HepG2 (cell line): ENCODE data around the gene SLC12A5. TPM values are rescaled to one million over a fixed set of nuclear protein-coding genes. Genes with fewer than 3 reads are reported as not detected.

Experiments used
- AGO1 ChIP-seq: fragments of 200-400 bp; formaldehyde crosslinking; IDR thresholded peaks from 2 replicates; pipeline ENCODE4 v1.6.1; 2017; ENCODE audit warnings: mild to moderate bottlenecking, low read depth, low read length, moderate library complexity; ENCODE audit not compliant: poor library complexity, severe bottlenecking
- CAMTA2 ChIP-seq: sonication (generic); formaldehyde crosslinking; IDR thresholded peaks from 2 replicates; pipeline ENCODE4 v1.4.0; 2020; ENCODE audit warnings: mild to moderate bottlenecking, missing genetic modification reagents, borderline replicate concordance
- HES4 ChIP-seq: sonication (generic); formaldehyde crosslinking; IDR thresholded peaks from 2 replicates; pipeline ENCODE4 v1.9.0; 2021; ENCODE audit warnings: mild to moderate bottlenecking, missing genetic modification reagents, borderline replicate concordance
- KLF11 ChIP-seq: IDR thresholded peaks from 2 replicates; pipeline ENCODE4 v1.6.1; 2016; ENCODE audit warnings: missing compliant biosample characterization
- MXI1 ChIP-seq: IDR thresholded peaks from 3 replicates; pipeline ENCODE4 v1.6.1; 2012; ENCODE audit warnings: low read depth, low read length, inconsistent platforms, borderline replicate concordance
- PCBP1 ChIP-seq: fragments of 200-400 bp; formaldehyde crosslinking; IDR thresholded peaks from 2 replicates; pipeline ENCODE4 v1.6.1; 2017; ENCODE audit warnings: mild to moderate bottlenecking, low read depth, low read length, borderline replicate concordance
- REL ChIP-seq: sonication (generic); formaldehyde crosslinking; conservative IDR thresholded peaks from 2 replicates; pipeline ENCODE4 v1.8.0; 2022; ENCODE audit warnings: mild to moderate bottlenecking, missing genetic modification reagents, moderate library complexity
- RFX1 ChIP-seq: fragments of 450-650 bp; IDR thresholded peaks from 2 replicates; pipeline ENCODE4 v1.6.1; 2017
- RORA ChIP-seq: sonication (generic); formaldehyde crosslinking; IDR thresholded peaks from 2 replicates; pipeline ENCODE4 v1.5.0; 2020; ENCODE audit warnings: mild to moderate bottlenecking, missing genetic modification reagents, moderate library complexity
- SAFB2 ChIP-seq: sonication (generic); formaldehyde crosslinking; IDR thresholded peaks from 2 replicates; pipeline ENCODE4 v1.5.1; 2020; ENCODE audit warnings: missing genetic modification reagents, low read depth, mild to moderate bottlenecking, borderline replicate concordance
- SNAI1 ChIP-seq: sonication (generic); formaldehyde crosslinking; IDR thresholded peaks from 2 replicates; pipeline ENCODE4 v1.5.0; 2020; ENCODE audit warnings: mild to moderate bottlenecking, missing genetic modification reagents, borderline replicate concordance
- YY1 ChIP-seq: IDR thresholded peaks from 2 replicates; pipeline ENCODE4 v1.6.1; 2011; ENCODE audit warnings: low read length, low read depth, moderate library complexity, mild to moderate bottlenecking; ENCODE audit not compliant: insufficient read depth, insufficient replicate concordance
- ZMYM4 ChIP-seq: sonication (generic); formaldehyde crosslinking; IDR thresholded peaks from 2 replicates; pipeline ENCODE4 v1.8.1; 2023; ENCODE audit warnings: mild to moderate bottlenecking, missing genetic modification reagents
- ZNF10 ChIP-seq: sonication (generic); formaldehyde crosslinking; IDR thresholded peaks from 2 replicates; pipeline ENCODE4 v1.4.0; 2020; ENCODE audit warnings: mild to moderate bottlenecking, low read depth, missing genetic modification reagents, borderline replicate concordance
- ZNF101 ChIP-seq: sonication (generic); formaldehyde crosslinking; IDR thresholded peaks from 2 replicates; pipeline ENCODE4 v1.4.0; 2020; ENCODE audit warnings: mild to moderate bottlenecking, low read depth, missing genetic modification reagents, borderline replicate concordance
- ZNF274 ChIP-seq: sonication (generic); formaldehyde crosslinking; IDR thresholded peaks from 2 replicates; pipeline ENCODE4 v1.5.1; 2020; ENCODE audit warnings: mild to moderate bottlenecking, missing genetic modification reagents
- ZNF331 ChIP-seq: sonication (generic); formaldehyde crosslinking; IDR thresholded peaks from 2 replicates; pipeline ENCODE4 v1.4.0; 2020; ENCODE audit warnings: missing genetic modification reagents
- ZNF430 ChIP-seq: sonication (generic); formaldehyde crosslinking; IDR thresholded peaks from 2 replicates; pipeline ENCODE4 v1.9.0; 2021; ENCODE audit warnings: mild to moderate bottlenecking, missing genetic modification reagents
- ZNF446 ChIP-seq: sonication (generic); formaldehyde crosslinking; IDR thresholded peaks from 2 replicates; pipeline ENCODE4 v1.5.0; 2020; ENCODE audit warnings: mild to moderate bottlenecking, missing genetic modification reagents
- ZNF672 ChIP-seq: sonication (generic); formaldehyde crosslinking; IDR thresholded peaks from 2 replicates; pipeline ENCODE4 v1.8.1; 2022; ENCODE audit warnings: missing genetic modification reagents
- ZNF674 ChIP-seq: sonication (generic); formaldehyde crosslinking; IDR thresholded peaks from 2 replicates; pipeline ENCODE4 v1.5.0; 2020; ENCODE audit warnings: low read depth, mild to moderate bottlenecking, missing genetic modification reagents
- ZNF761 ChIP-seq: sonication (generic); formaldehyde crosslinking; conservative IDR thresholded peaks from 2 replicates; pipeline ENCODE4 v1.4.0; 2020; ENCODE audit warnings: mild to moderate bottlenecking, missing genetic modification reagents
- polyA plus RNA-seq, 8 experiments: library from polyadenylated mRNA; depleted of rRNA in 3 of 8; stranded (reverse) in 7 of 8; unstranded in 1 of 8; fragments of >200 nt; fragmentation: Illumina TruSeq in 4 of 8; extraction: Trizol in 4 of 8; gene quantifications; 2 replicates each; pipeline versions ENCODE4 v1.2.1 to v1.2.3, GENCODE V29; 2011 to 2016; ENCODE audit warnings: low read depth in 4 of 8, missing spikeins in 1 of 8, mixed read lengths in 1 of 8; ENCODE audit not compliant: insufficient read depth in 1 of 8
- total RNA-seq, 5 experiments: library from RNA; depleted of rRNA; stranded (reverse); fragments of >200 nt; fragmentation: Illumina TruSeq; extraction: Trizol; gene quantifications; 2 replicates each; pipeline ENCODE4 v1.2.3, GENCODE V29; 2016; ENCODE audit warnings: low read depth in 1 of 5
- TF ChIP-seq, protein P1 (sequence below): sonication (generic); formaldehyde crosslinking; IDR thresholded peaks from 2 replicates; pipeline ENCODE4 v1.8.0; 2022; ENCODE audit warnings: mild to moderate bottlenecking, missing genetic modification reagents, moderate library complexity
- TF ChIP-seq, protein P2 (sequence below): sonication (generic); formaldehyde crosslinking; IDR thresholded peaks from 2 replicates; pipeline ENCODE4 v1.9.0; 2021; ENCODE audit warnings: missing genetic modification reagents, borderline replicate concordance
- TF ChIP-seq, protein P3 (sequence below): sonication (generic); formaldehyde crosslinking; IDR thresholded peaks from 2 replicates; pipeline ENCODE4 v1.8.1; 2023; ENCODE audit warnings: mild to moderate bottlenecking, missing genetic modification reagents, borderline replicate concordance
- TF ChIP-seq, protein P4 (sequence below): sonication (generic); formaldehyde crosslinking; IDR thresholded peaks from 2 replicates; pipeline ENCODE4 v1.5.0; 2020; ENCODE audit warnings: mild to moderate bottlenecking, missing genetic modification reagents

Gene SLC12A5
- total and polyA plus RNA-seq, 2 of the 13 experiments (the other 11 are each of a cell fraction or from before 2014, with no cell fraction given): 4.3 to 5.4 TPM

DNA sequence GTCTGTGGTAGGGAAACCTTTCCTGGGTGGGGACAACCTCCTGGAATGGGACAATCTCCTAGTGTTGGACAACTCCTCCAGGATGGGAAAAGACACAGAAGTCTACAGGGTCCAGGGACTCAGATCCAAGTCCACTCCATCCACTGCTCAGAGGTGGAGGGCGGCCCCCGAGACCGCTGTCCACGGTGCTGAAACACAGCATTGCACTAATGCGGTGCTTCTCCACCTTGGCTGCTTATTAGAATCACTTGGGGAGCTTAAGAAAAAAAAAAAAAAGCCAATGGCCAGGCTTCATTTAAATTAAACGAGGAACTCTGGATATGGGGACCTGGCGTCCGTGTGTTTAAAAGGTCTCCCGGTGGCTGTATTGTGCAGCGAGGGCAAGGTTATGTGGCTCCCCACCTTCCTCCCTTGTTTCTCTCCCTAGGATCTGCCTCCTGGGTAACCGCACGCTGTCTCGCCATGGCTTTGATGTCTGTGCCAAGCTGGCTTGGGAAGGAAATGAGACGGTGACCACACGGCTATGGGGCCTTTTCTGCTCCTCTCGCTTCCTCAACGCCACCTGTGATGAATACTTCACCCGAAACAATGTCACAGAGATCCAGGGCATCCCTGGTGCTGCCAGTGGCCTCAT is 12.0 kb downstream of the SLC12A5 start (continued):
- TF ChIP-seq ZNF101 (CRISPR knock-in tag) (no peak), SAFB2 (no peak), HES4 (CRISPR knock-in tag) (peak; percentile 92), KLF11 (CRISPR knock-in tag) (peak; percentile 99), ZNF274 (CRISPR knock-in tag) (no peak), ZNF761 (no peak), ZNF674 (CRISPR knock-in tag) (no peak), ZNF10 (no peak), ZMYM4 (CRISPR knock-in tag) (peak; percentile 54; the same call in 1 of the 2 replicates), ZNF672 (no peak), RORA (CRISPR knock-in tag) (no peak), RFX1 (no peak), ZNF331 (peak; percentile 97), CAMTA2 (CRISPR knock-in tag) (peak; percentile 96; the same call in 1 of the 2 replicates), YY1 (no peak), AGO1 (no peak), SNAI1 (CRISPR knock-in tag) (peak; percentile 92), MXI1 (no peak), REL (peak; percentile 79), ZNF430 (peak; percentile 90), PCBP1 (no peak), ZNF446 (CRISPR knock-in tag) (peak; percentile 91; the same call in 1 of the 2 replicates)
- TF ChIP-seq, protein P1, sequence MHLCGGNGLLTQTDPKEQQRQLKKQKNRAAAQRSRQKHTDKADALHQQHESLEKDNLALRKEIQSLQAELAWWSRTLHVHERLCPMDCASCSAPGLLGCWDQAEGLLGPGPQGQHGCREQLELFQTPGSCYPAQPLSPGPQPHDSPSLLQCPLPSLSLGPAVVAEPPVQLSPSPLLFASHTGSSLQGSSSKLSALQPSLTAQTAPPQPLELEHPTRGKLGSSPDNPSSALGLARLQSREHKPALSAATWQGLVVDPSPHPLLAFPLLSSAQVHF (CRISPR knock-in tag): peak; percentile 78; the same call in 1 of the 2 replicates
- TF ChIP-seq, protein P2, sequence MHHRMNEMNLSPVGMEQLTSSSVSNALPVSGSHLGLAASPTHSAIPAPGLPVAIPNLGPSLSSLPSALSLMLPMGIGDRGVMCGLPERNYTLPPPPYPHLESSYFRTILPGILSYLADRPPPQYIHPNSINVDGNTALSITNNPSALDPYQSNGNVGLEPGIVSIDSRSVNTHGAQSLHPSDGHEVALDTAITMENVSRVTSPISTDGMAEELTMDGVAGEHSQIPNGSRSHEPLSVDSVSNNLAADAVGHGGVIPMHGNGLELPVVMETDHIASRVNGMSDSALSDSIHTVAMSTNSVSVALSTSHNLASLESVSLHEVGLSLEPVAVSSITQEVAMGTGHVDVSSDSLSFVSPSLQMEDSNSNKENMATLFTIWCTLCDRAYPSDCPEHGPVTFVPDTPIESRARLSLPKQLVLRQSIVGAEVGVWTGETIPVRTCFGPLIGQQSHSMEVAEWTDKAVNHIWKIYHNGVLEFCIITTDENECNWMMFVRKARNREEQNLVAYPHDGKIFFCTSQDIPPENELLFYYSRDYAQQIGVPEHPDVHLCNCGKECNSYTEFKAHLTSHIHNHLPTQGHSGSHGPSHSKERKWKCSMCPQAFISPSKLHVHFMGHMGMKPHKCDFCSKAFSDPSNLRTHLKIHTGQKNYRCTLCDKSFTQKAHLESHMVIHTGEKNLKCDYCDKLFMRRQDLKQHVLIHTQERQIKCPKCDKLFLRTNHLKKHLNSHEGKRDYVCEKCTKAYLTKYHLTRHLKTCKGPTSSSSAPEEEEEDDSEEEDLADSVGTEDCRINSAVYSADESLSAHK: peak; percentile 94; the same call in 1 of the 2 replicates
- TF ChIP-seq, protein P3, sequence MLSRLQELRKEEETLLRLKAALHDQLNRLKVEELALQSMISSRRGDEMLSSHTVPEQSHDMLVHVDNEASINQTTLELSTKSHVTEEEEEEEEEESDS (CRISPR knock-in tag): peak; percentile 94; the same call in 1 of the 2 replicates
- TF ChIP-seq, protein P4, sequence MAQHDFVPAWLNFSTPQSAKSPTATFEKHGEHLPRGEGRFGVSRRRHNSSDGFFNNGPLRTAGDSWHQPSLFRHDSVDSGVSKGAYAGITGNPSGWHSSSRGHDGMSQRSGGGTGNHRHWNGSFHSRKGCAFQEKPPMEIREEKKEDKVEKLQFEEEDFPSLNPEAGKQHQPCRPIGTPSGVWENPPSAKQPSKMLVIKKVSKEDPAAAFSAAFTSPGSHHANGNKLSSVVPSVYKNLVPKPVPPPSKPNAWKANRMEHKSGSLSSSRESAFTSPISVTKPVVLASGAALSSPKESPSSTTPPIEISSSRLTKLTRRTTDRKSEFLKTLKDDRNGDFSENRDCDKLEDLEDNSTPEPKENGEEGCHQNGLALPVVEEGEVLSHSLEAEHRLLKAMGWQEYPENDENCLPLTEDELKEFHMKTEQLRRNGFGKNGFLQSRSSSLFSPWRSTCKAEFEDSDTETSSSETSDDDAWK (CRISPR knock-in tag): no peak
